Measurements from ENCODE around the gene FARS2. TPM values are rescaled to one million over a fixed set of nuclear protein-coding genes. Genes with fewer than 3 reads are reported as not detected.

Gene FARS2
- total and polyA plus RNA-seq, 2 donors (not counting 3 experiments of a cell fraction or from before 2014, with no cell fraction given), result 20.2 to 20.5 TPM

DNA sequence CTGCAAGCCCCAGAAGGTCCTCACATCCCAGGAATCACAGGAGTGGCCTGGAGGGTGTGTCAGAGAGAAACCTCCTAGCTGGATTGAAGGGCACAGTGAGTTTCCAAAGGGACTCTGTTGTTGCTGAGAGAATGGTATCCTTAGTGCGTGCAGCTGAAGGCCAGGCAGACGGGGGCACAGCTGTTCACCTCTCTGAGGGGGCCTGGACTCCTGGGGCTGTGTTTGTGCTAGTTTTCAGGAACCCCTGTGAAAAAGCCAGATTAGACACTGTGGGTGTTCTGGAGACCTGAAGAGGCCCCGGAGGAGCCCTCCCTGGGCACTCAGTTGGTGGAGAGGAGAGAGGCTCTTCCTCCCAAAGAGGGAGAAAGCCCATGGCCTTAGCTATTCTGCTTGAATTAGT is 223.4 kb downstream of the FARS2 start:
- Histone ChIP-seq H4K20me1 (replicated peaks; ENCODE audit: control insufficient read depth, extremely low read depth, insufficient read depth, low read length) (no peaks in the 10 kb centered on the region), H3K27me3 (ENCODE audit: control insufficient read depth in 2 of 2, insufficient read depth in 2 of 2, low read length in 2 of 2) (no peaks in the 10 kb centered on the region), H3K9me1 (replicated peaks; ENCODE audit: control insufficient read depth, extremely low read depth, insufficient read depth, low read length) (no peaks in the 10 kb centered on the region), H3K79me2 (ENCODE audit: control insufficient read depth, insufficient read depth, low read length) (no peaks in the 10 kb centered on the region), H3K4me2 (ENCODE audit: insufficient read depth, low read length) (no peak overlapping the region), H3K4me1 (ENCODE audit: control insufficient read depth, extremely low read depth, insufficient read depth, low read length) (no peaks in the 10 kb centered on the region), H3K9ac (replicated peaks; ENCODE audit: extremely low read depth, insufficient read depth, low read length) (no peak overlapping the region), H3K36me3 (ENCODE audit: control insufficient read depth in 2 of 2, extremely low read depth in 1 of 2, insufficient read depth in 2 of 2, low read length in 2 of 2) (no peaks in the 10 kb centered on the region), H3K4me3 (replicated peaks in 1 of 3; ENCODE audit: insufficient read depth in 1 of 3, low read depth in 1 of 3, low read length in 3 of 3) (no peak overlapping the region), H3K9me3 (replicated peaks; ENCODE audit: control insufficient read depth, insufficient read depth, low read length) (no peaks in the 10 kb centered on the region), H2AFZ (ENCODE audit: low read depth, low read length) (no peak overlapping the region), H3K27ac (ENCODE audit: insufficient read depth, low read depth, low read length) (no peak overlapping the region)
- ChIA-PET POLR2A (no interaction called here), CTCF (interaction anchor here (1.2 to 5.4 kb wide), 2 partner anchors 13 to 14 kb away, joined by 3 to 44 read pairs; no protein-coding TSS in a partner anchor)
- dilution Hi-C loops (cut with MboI; ENCODE audit: extremely low pct_ligation_motif_present, low sequenced_read_pairs) (no loop called here), intact Hi-C loops (cut with micrococcal nuclease) (no loop called here)
- FAIRE-seq, result no peak
- TF ChIP-seq EZH2 (IDR thresholded peaks at IDR 0.05; ENCODE audit: borderline replicate concordance, low read depth, low read length, severe bottlenecking), result no peak
- no peak for TF ChIP-seq JUN (IDR thresholded peaks at IDR 0.05; ENCODE audit: borderline replicate concordance, insufficient read depth, insufficient read length, low read depth)
- no peak for TF ChIP-seq FOS (IDR thresholded peaks at IDR 0.05; ENCODE audit: borderline replicate concordance, insufficient read depth, low read length)
- TF ChIP-seq, protein P1, sequence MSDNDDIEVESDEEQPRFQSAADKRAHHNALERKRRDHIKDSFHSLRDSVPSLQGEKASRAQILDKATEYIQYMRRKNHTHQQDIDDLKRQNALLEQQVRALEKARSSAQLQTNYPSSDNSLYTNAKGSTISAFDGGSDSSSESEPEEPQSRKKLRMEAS (IDR thresholded peaks at IDR 0.05; ENCODE audit: insufficient read depth, insufficient read length), result no peak
- TF ChIP-seq, protein P2, sequence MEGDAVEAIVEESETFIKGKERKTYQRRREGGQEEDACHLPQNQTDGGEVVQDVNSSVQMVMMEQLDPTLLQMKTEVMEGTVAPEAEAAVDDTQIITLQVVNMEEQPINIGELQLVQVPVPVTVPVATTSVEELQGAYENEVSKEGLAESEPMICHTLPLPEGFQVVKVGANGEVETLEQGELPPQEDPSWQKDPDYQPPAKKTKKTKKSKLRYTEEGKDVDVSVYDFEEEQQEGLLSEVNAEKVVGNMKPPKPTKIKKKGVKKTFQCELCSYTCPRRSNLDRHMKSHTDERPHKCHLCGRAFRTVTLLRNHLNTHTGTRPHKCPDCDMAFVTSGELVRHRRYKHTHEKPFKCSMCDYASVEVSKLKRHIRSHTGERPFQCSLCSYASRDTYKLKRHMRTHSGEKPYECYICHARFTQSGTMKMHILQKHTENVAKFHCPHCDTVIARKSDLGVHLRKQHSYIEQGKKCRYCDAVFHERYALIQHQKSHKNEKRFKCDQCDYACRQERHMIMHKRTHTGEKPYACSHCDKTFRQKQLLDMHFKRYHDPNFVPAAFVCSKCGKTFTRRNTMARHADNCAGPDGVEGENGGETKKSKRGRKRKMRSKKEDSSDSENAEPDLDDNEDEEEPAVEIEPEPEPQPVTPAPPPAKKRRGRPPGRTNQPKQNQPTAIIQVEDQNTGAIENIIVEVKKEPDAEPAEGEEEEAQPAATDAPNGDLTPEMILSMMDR (IDR thresholded peaks at IDR 0.05; ENCODE audit: extremely low read depth in 1 of 2, insufficient read depth in 1 of 2, low read depth in 1 of 2, low read length in 2 of 2), result no peak
- TF ChIP-seq GATA2 (IDR thresholded peaks at IDR 0.05; ENCODE audit: insufficient read depth, insufficient read length, low read depth, low read length), result no peak
- TF ChIP-seq POLR2A (IDR thresholded peaks at IDR 0.05; ENCODE audit: low read depth, low read length), result no peak
- TF ChIP-seq MYC (IDR thresholded peaks at IDR 0.05; ENCODE audit: low read depth, low read length), result no peak
- TF ChIP-seq POLR2AphosphoS5 (IDR thresholded peaks at IDR 0.05; ENCODE audit: insufficient read depth, low read depth, low read length), result no peak
- no TSS peak for BruUV-seq (replicated peaks)
- no peak for DNase-seq (ENCODE audit: low read depth, low spot score)
